Measurements from ENCODE around the gene AFTPH. TPM values are rescaled to one million over a fixed set of nuclear protein-coding genes. Genes with fewer than 3 reads are reported as not detected.

Gene AFTPH
- total RNA-seq, 1 experiment from 2014 or later: 42.2 TPM

- DNase-seq: no peak
- H3K27ac Mint-ChIP-seq (ENCODE audit: unreplicated experiment): no peak overlapping the region
- CTCF ChIA-PET: interaction anchor here (0.6 to 1.5 kb wide), 4 partner anchors 42 to 436 kb away, joined by 3 to 11 read pairs (median 6); partner anchors contain the start of gene AFTPH
- intact Hi-C loops (cut with micrococcal nuclease; ENCODE audit: unreplicated experiment): no loop called here
- BruUV-seq (replicated peaks): no TSS peak
- peaks cover 23% of the 10 kb centered on the region for H3K27me3 Mint-ChIP-seq (ENCODE audit: unreplicated experiment)
- no peaks in the 10 kb centered on the region for H3K36me3 Mint-ChIP-seq (ENCODE audit: insufficient read depth, unreplicated experiment)
- TF ChIP-seq CTCF (IDR thresholded peaks at IDR 0.05; ENCODE audit: unreplicated experiment): no peak
- no peaks in the 10 kb centered on the region for H3K4me1 Mint-ChIP-seq (ENCODE audit: low read depth, unreplicated experiment)
- H3K4me3 Mint-ChIP-seq (ENCODE audit: low read depth, unreplicated experiment): no peak overlapping the region
- no peaks in the 10 kb centered on the region for H3K9me3 Mint-ChIP-seq (ENCODE audit: low read depth, unreplicated experiment)
Observed at GRCh38 chr2:64482243-64482642, 41.9 kb upstream of the AFTPH start.

- intact Hi-C loops (cut with micrococcal nuclease; ENCODE audit: unreplicated experiment): no loop called here
- no peak overlapping the region for H3K27ac Mint-ChIP-seq (ENCODE audit: unreplicated experiment)
- TF ChIP-seq CTCF (IDR thresholded peaks at IDR 0.05; ENCODE audit: unreplicated experiment): no peak
- no peaks in the 10 kb centered on the region for H3K4me1 Mint-ChIP-seq (ENCODE audit: low read depth, unreplicated experiment)
- DNase-seq: peak; percentile 40
- H3K36me3 Mint-ChIP-seq (ENCODE audit: insufficient read depth, unreplicated experiment): no peaks in the 10 kb centered on the region
- no peak overlapping the region for H3K4me3 Mint-ChIP-seq (ENCODE audit: low read depth, unreplicated experiment)
- no TSS peak for BruUV-seq (replicated peaks)
- H3K27me3 Mint-ChIP-seq (ENCODE audit: unreplicated experiment): peaks cover 26% of the 10 kb centered on the region
- CTCF ChIA-PET: interaction anchor here (0.7 to 1.5 kb wide), 3 partner anchors 42 to 332 kb away, joined by 3 to 10 read pairs (median 3); partner anchors contain the start of gene AFTPH
- H3K9me3 Mint-ChIP-seq (ENCODE audit: low read depth, unreplicated experiment): no peaks in the 10 kb centered on the region
Observed at GRCh38 chr2:64482765-64483504, 41.2 kb upstream of the AFTPH start.

- intact Hi-C loops (cut with micrococcal nuclease; ENCODE audit: unreplicated experiment): loop anchor here (5.0 kb wide), 1 partner anchor 438 kb away; no protein-coding TSS in a partner anchor
- Mint-ChIP-seq H3K4me1 (ENCODE audit: low read depth, unreplicated experiment) (no peaks in the 10 kb centered on the region), H3K27ac (ENCODE audit: unreplicated experiment) (no peak overlapping the region), H3K27me3 (ENCODE audit: unreplicated experiment) (peaks cover 26% of the 10 kb centered on the region), H3K9me3 (ENCODE audit: low read depth, unreplicated experiment) (no peaks in the 10 kb centered on the region), H3K4me3 (ENCODE audit: low read depth, unreplicated experiment) (no peak overlapping the region), H3K36me3 (ENCODE audit: insufficient read depth, unreplicated experiment) (no peaks in the 10 kb centered on the region)
- no peak for TF ChIP-seq CTCF (IDR thresholded peaks at IDR 0.05; ENCODE audit: unreplicated experiment)
- no TSS peak for BruUV-seq (replicated peaks)
- CTCF ChIA-PET: no interaction called here
- DNase-seq: no peak
Observed at GRCh38 chr2:64485331-64485730, 38.8 kb upstream of the AFTPH start.

GRCh38 chr2:64485961-64486360 is 38.2 kb upstream of the AFTPH start:
- no peaks in the 10 kb centered on the region for H3K9me3 Mint-ChIP-seq (ENCODE audit: low read depth, unreplicated experiment)
- intact Hi-C loops (cut with micrococcal nuclease; ENCODE audit: unreplicated experiment): loop anchor here (5.0 kb wide), 1 partner anchor 439 kb away; no protein-coding TSS in a partner anchor
- no peak for DNase-seq
- no peak overlapping the region for H3K27ac Mint-ChIP-seq (ENCODE audit: unreplicated experiment)
- no peaks in the 10 kb centered on the region for H3K4me1 Mint-ChIP-seq (ENCODE audit: low read depth, unreplicated experiment)
- CTCF ChIA-PET: no interaction called here
- no peaks in the 10 kb centered on the region for H3K36me3 Mint-ChIP-seq (ENCODE audit: insufficient read depth, unreplicated experiment)
- peaks cover 26% of the 10 kb centered on the region for H3K27me3 Mint-ChIP-seq (ENCODE audit: unreplicated experiment)
- no TSS peak for BruUV-seq (replicated peaks)
- no peak overlapping the region for H3K4me3 Mint-ChIP-seq (ENCODE audit: low read depth, unreplicated experiment)
- no peak for TF ChIP-seq CTCF (IDR thresholded peaks at IDR 0.05; ENCODE audit: unreplicated experiment)

All from Calu3 (cell line).